HG02973 (cell line): ENCODE data around the gene ACOT11.
"Not testable (repeated sequence)": the region's sequence is repeated elsewhere in the genome, so short reads cannot be mapped to it uniquely, and the experiment has no call there.

ENCODE experiments used
- ATAC-seq: cut with Tn5 transposase; IDR thresholded peaks from one replicate; pipeline ENCODE4 v1.9.1; 2021; ENCODE audit warnings: moderate library complexity; ENCODE audit not compliant: unreplicated experiment

The ACOT11 gene

GRCh38 chr1:54536656-54537055 lies 11.4 kb upstream of the ACOT11 start:
- ATAC-seq, result not testable (repeated sequence)

GRCh38 chr1:54537611-54538010 lies 10.4 kb upstream of the ACOT11 start:
- ATAC-seq, result no peak

GRCh38 chr1:54538538-54538937 lies 9.5 kb upstream of the ACOT11 start:
- ATAC-seq, result no peak

GRCh38 chr1:54540582-54541295 lies 7.3 kb upstream of the ACOT11 start:
- no peak for ATAC-seq

GRCh38 chr1:54542120-54542961 lies 5.7 kb upstream of the ACOT11 start:
- ATAC-seq, result no peak

- no peak for ATAC-seq
Observed at GRCh38 chr1:54542962-54543539, 5.0 kb upstream of the ACOT11 start.

- ATAC-seq, result no peak
Observed at GRCh38 chr1:54543729-54544496, 4.1 kb upstream of the ACOT11 start.

- no peak for ATAC-seq
Observed at GRCh38 chr1:54545916-54546635, 2.0 kb upstream of the ACOT11 start.

- no peak for ATAC-seq
Observed at GRCh38 chr1:54546651-54547401, 1.2 kb upstream of the ACOT11 start.

- no peak for ATAC-seq
Observed at GRCh38 chr1:54548389-54549044, 489 bp downstream of the ACOT11 start.

GRCh38 chr1:54549181-54549924 lies 1.3 kb downstream of the ACOT11 start:
- no peak for ATAC-seq

- ATAC-seq, result no peak
Observed at GRCh38 chr1:54551891-54552290, 3.9 kb downstream of the ACOT11 start.

GRCh38 chr1:54553602-54554313 lies 5.7 kb downstream of the ACOT11 start:
- no peak for ATAC-seq

- no peak for ATAC-seq
Observed at GRCh38 chr1:54556110-54556509, 8.1 kb downstream of the ACOT11 start.

GRCh38 chr1:54557671-54558355 lies 9.8 kb downstream of the ACOT11 start:
- no peak for ATAC-seq

GRCh38 chr1:54558434-54559030 lies 10.5 kb downstream of the ACOT11 start:
- no peak for ATAC-seq

- ATAC-seq, result no peak
Observed at GRCh38 chr1:54559111-54559548, 11.1 kb downstream of the ACOT11 start.
